NOMO-1 treated with DMSO at 0.1 percent for 48 hours (cell line): ENCODE results near the gene SERPINE2.
A peak's percentile ranks its signal among the peaks of the same experiment; 100 is the strongest.

Experiments used
- DNase-seq: peaks from one replicate; lab custom pipeline; 2025; ENCODE audit not compliant: unreplicated experiment; lab: John Stamatoyannopoulos, UW

The SERPINE2 gene

DNA sequence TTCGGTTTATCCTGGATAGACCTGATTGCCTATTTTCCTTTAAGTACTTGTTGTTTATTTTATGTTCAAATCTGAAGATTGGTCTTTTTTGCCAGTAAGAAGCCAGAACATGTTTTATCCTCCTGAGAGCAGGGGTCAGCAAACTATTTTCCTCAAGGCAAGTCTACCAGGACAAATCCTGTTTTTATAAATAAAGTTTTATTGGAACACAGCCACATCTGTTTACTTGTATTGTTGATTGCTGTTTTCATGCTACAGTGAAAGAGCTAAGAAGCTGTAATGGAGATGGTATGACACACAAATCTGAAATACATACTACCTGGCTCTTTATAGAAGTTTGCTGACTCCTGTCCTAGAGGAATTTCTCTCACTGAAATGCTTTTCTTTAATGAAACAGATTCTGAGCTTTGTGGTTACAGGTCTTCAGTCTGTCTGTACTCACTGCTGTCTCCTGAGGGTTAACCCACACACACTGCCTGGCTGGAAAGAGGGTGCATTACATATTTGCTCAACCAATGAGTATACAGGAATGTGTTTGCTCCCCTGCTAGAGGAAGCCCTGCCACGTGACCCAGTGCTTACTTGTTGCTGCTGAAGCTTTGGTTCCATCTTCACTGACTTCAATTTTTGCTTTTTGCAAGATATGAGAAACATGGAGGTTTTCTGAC is 59.2 kb downstream of the SERPINE2 start:
- DNase-seq, result no peak

DNA sequence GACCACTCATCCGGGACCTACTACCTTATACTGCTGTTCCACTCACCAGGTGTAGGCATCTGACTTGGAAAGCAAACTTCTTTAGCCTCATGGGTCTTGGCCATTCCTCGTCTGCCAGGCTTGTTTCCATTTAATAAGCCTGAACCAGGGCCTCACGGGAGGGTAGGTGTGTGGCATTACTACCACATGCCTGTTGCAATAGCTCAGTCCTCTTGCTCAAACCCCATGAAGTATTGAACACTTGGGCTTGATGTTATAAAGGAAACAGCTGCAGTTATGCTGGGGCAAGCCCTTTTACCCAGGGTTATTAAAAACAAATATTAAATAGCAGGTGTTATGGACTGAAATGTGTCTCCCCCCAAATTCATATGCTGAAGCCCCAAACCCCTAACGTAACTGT is 60.6 kb downstream of the SERPINE2 start:
- no peak for DNase-seq

DNA sequence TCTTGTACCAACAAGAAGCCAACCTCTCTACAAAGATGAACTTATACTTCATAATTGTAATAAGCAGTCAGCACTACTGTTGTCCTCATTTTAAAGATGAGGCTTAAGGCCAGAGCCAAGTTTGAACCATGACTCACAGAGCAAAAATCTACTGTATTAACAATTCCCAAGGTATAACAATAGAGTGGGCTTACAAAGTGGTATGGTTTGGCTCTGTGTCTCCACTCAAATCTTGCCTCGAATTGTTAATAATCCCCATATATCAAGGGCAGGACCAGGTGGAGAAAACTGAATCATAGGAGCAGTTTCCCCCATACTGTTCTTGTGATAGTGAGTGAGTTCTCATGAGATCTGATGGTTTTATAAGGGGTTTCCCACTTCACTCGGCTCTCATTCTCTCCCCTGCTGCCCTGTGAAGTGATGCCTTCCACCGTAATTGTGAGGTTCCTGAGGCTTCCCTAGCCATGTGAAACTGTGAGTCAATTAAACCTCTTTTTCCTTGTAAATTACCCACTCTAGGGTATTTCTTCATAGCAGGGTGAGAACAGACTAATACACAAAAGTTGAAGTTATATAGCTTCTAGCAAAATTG is 62.4 kb downstream of the SERPINE2 start:
- DNase-seq, result no peak

DNA sequence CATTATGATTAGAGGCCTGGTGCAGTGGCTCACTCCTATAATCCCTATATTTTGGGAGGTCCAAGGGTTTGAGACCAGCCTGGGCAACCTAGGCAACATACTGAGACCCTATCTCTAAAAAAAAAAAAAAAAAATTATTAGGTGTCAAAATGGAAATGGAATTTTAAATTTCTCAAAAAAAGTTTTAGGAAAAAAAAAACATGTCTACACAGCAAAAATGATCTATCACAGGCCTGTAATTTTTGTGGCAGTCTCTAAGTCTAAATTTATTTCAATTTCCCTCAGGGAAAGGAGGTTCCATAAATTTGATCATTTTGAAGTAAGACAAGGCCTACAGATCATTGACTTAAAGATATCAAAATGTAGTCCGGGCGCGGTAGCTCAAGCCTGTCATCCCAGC is 65.5 kb downstream of the SERPINE2 start:
- no peak for DNase-seq

DNA sequence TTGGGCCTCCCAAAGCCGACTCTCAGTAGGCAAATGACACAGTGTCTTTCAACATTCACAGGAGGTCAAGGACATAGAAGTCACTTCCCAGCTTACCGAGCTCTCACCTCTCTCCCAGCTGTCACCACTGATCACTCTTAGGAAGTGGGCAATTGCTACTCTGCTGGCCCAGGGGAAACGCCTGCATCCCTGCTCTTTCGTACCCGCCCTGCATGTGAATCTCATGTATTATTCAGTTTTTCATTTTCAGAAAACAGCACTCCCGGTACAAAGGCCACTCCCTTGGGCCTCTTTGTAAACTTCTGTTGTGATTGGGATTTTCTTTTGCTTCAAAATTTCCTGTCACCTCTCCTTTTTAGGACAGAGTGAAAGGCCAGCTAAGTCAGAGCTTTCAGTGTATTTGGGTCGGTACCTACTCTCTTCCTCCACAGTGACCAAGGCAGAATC is 66.4 kb downstream of the SERPINE2 start:
- no peak for DNase-seq

DNA sequence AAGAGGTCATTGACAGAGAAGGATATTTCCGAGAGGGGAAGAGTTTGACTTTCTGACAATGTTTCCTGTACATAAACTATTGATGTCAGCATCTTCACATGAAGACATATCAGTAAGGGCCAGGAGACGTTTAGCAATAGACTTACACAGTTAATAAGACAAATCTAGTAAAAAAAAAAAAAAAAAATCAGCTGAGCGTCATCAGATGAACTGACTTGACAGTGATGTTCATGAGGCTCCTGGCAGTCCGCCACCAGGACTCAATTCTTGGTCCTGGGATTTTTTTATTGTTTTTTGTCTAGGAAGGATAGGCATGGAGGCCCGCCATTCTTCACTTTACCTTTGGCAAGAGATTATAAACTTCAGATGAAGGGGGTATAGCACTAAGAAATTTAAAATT is 67.4 kb downstream of the SERPINE2 start:
- no peak for DNase-seq

DNA sequence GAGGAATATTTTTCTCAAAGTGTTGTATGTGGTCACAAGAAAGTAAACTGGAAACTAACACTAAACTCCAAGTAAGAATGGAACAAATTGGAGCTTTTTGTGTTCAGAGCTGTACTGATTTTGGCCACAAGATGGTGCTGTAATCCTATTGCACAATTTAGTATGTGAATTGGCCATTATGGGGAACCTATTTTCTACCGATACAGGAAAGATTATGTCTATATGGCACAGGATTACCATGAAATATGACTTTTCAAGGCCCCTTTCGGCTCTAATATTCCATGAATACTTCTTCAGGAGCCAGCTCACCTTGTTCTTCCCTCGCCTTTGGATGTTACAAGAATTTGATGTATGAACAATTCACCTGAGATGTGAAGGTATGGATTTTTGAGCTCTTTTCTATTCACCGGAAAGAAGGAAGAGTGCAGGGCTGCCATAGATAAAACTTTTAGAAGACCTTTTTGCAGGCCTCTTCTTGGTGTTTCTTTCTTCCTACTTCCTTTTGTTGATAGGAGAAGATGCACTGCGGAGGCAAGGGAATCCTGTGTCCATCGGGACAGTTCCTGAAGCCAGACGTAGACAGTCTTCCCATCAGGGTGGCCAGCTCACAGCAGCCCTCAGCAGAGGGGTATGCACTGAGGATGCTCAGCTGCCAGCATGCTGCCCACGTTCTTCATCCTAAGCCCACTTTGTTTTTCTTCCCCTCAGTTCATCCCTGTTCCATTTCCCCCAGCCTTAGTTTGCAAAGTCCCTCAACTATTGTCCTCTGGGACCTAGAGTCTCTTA is 68.5 kb downstream of the SERPINE2 start:
- peak; percentile 65 for DNase-seq

DNA sequence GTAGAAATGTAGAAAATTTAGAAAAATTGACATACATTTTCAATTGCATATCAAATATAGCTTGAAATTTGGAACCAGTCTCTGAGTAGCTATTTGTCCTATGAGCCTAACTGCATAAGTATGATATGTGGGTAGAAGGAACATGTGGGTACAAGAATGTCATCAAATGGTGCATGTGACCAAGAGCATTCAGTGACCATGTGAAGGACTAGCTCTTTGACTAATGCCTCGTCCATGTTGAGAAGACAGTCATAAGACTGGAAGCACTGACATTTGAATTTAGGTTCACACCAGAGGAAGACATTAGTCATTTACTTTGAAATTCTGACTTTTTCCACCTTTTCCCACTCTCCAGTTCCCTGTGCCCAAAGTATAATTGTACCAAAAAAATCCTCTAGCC is 69.2 kb downstream of the SERPINE2 start:
- DNase-seq, result peak; percentile 12

DNA sequence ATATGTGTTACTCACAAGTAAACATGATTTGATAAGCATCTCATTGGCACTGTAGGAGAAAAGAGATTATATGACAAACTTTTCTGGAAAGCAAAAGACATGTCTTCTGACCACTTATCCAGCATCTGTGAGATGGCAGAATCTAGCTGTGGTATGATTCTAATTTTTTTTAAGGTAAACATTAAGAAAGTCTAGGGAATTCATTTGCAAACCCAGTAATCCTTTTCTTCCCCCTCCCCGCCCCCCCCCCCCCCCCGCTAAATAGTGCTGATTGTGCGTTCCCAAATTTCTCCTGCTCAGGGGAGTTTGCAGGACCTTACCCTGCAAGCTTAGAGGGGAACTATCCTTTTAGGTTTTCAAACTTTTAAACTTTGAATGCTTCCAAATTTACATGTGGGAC is 69.8 kb downstream of the SERPINE2 start:
- DNase-seq, result no peak

DNA sequence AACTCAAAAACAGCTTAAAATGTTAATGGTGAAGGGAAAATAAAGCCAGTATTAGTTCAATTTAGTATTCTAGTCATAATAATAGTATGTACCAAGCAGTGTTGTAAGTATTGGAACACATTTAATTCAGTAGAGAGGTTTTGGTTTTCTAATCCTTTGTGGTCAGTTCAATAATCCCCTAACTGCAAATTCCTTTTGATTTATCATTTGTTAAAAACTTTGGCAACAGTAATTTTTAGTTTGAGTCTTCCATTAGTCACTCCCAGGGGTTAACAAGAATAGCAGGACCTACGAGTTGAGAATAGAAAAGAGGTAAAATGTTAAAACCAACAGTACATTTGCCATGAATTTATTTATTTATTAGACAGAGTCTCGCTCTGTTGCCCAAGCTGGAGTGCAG is 71.1 kb downstream of the SERPINE2 start:
- no peak for DNase-seq

DNA sequence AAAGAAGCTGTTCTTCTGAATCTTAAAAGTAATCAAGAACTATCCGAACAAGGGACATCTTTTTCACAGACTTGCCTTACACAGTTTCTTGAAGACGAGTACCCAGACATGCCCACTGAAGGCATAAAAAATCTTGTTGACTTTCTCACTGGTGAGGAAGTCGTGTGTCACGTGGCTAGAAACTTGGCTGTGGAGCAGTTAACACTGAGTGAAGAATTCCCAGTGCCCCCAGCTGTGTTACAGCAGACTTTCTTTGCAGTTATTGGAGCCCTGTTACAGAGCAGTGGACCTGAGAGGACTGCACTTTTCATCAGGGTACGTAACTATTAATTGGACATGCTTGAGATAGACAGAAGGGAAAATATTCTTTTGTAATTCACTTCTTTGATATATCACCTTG is 79.4 kb downstream of the SERPINE2 start:
- peak; percentile 31 for DNase-seq

DNA sequence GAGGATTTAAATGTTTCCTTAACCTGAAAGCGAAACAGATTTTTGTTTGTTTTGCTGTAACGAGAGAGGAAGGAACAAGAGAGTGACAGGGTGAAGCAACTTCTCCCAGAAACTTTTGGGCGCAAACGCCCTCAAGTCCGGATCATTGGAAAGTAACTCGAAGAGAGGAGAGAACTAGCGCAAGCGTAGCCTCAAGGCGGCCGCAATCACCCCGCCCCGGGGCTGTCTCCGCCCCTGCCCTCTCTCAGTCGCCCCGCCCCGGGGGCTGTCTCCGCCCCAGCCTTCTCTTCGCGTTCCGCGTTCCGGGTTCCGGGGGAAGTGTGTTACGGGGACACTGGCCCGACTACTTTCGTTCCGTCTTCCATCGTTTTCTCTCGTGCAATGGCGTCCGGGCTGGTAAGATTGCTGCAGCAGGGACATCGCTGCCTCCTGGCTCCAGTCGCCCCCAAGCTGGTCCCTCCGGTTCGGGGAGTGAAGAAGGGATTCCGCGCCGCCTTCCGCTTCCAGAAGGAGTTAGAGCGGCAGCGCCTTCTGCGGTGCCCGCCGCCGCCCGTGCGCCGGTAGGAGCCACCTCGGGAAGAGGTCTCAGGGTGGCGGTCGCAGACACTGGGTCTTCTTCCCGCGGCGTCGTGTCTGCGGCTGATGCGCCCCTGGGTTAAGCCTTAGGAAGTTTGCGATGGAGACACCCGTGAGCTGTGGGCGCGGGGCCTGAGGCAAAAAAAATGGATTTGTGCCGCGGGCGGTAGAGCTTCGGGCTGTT is 81.8 kb downstream of the SERPINE2 start, which contains the start of gene MRPL44:
TSS of gene MRPL44 (plus strand) at position 372 of the 760 bp plus-strand sequence. CDS start at position 382, 10 bp downstream.
- peak; percentile 96 for DNase-seq

DNA sequence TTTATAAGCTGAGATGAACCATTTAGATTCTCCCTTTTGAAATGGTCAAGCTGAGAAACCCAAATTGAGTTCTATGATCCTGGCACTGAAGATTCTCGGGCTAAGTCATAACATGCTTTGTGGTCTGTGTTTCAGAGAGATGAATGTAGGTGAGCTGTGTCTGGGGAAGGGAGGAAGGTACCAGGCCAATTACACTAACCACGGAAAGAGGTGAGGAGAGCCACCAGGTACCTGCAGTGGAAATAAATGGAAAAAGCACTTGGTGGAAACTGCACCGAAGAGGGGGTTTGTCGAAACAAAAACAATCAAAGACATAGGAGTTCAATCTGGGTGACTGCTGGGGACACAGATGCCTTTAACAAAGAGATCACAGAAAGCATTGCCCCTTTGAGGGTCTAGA is 82.8 kb downstream of the SERPINE2 start:
- no peak for DNase-seq

DNA sequence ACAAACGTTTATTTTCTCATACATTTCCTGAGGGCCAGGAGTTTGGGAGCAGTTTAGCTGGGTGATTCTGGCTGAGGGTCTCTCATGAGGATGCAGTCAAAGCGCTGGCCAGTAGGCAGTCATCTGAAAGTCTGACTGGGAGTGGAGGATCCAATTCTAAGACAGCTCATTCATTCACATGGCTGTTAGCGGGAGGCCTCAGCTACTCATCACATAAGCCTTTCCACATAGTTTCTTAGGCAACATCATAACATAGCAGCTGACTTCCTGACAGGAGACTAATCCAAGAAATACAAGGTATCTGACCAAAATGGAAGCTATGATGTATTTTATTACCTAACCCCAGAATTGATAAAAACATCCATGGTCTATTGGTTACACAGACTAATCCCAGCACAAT is 84.7 kb downstream of the SERPINE2 start:
- DNase-seq, result peak; percentile 16

DNA sequence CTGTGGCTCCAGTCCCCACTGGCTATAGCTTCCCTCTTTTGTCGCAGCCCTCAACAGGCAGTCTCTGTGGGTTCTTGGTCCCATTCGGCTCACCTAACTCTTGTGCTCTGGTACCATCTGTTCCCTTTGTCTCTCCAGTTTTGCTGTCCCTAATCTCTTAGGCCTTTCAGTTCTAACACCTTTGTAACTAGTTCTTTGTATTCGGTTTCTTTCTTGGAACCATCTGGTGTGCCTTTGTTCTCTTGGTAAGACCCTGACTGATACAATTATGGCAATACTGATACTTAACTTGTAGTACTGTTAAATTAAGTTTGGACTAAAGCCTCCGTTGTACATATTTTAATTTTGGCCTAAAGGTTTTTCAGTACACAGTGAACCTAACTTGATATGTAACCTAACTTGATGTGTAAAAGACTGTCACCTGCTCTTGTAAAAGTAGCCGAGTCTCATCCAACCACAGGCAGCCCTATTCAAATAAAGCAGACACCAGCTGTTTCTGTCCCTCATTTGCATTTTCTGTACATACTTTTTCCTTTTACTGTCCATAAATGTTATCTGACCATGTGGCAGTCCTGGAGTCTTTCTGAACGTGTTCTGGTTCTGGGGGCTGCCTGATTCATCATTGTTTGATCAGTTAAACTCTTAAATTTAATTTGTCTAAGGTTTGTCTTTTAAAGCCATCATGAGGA is 86.7 kb downstream of the SERPINE2 start:
- no peak for DNase-seq

DNA sequence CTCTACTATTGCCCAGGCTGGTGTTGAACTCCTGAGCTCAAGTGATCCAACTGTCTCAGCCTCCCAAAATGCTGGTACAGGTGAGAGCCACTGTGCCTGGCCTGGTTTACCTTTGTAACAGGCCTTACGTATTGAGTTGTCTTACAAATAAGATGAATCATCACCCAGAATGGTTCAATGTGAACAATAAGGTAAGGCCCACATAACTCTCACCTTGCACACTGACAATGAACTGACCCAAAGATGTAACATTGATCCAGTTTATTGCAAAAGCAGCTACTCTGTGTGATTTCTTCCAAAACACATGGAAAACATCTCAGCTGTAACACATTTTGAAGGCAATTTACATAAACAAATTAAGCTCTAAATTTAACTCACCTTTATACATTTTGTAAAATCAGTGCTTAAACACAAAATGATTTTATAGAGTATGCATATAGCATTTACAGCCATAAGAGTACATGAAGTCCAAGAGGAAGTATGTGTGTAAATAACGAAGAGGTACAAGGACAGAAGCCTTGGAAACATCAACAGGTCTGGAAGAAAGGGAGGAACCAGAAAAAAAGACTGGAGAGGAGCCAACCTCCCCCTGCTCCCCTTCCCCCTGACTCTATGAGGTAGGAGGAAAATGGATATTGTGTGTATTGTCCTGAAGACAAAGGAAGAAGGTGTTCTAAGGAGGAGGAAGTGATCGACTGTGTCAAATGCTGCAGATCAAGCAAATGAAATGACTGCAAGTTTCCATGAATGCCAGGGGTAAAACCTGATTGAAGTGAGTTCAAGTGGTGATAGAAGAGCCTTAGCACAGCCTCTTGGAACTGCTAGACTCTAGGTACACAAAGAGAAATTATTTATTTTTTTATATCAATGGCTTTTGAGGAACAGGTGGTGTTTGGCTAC is 88.4 kb downstream of the SERPINE2 start:
- DNase-seq, result no peak

DNA sequence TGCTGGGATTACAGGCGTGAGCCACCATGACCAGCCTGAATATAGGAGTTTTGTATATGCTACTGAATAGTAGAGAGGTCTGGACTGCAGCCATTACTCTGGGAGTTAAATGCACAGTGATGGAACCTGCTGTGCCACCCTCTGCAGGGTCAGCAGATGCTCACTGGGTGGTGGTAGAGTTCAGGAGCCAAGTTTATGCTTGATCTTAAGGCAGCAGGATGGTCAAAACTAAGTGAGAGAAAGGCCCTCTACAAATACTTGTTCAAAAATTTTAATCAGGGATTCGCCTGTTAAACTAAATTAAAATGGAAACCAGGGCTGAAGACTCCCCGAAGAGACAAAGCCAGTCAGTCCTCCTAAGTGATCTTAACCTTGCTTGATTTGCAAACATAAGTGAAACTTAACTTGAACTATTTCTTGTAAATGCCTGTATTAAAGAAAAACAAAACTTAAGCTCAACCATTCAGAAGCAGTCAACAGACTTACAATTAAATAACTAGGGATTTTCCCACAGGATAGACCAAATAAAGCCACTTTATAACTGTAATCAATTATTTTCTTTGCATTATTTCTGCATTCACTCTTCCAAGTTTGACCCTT is 89.7 kb downstream of the SERPINE2 start:
- DNase-seq, result peak; percentile 12

DNA sequence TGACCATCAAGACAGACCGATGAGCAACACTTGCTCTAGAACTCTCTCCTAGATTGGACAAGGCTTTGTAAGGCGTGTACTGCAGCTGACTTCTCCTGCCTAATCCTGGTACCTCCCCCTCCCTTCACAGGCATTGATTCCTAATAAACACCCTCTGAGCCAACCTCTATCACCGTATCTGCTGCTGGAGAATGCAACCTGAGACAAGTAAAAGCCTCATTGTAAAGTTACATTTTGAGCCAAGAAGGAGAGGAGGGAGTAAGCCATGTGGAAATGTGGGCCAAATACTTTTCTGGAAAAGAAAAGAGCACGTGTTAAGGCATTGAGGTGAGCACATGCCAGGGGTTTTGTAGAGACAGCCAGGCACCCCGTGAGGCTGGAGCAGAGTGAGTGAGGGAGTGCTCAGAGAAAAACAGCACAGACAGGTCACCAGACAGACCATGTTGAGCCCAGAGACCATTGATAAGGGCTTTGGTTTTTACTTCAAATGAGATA is 91.3 kb downstream of the SERPINE2 start:
- DNase-seq, result no peak

DNA sequence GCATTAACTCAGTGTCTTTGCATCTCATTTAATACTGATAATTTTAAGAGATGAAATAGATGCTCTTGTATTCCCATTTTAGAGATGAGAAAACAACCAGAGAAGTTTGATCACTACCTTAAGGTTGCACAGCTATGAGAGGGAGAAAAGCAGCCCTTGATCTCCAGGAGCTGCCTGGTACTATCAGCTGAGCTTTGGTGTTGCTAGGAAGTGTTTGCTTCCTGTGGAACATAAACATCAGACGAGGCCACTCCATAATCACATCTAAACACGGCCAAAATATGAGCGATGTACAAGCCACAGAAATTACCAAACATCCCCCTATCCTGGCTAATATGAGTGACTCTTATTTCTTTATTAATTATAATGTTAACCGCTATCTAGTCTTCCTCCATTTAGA is 93.3 kb downstream of the SERPINE2 start:
- DNase-seq, result no peak
